ENCODE results near the gene DDX55.

Gene DDX55

GRCh38 chr12:123614110-123614509 lies 12.2 kb downstream of the DDX55 start:
- H3K4me3 ChIP-seq (replicated peaks in 1 of 2; ENCODE audit: low read depth in 2 of 2, low read length in 2 of 2): no peak overlapping the region
- TF ChIP-seq, protein P1, sequence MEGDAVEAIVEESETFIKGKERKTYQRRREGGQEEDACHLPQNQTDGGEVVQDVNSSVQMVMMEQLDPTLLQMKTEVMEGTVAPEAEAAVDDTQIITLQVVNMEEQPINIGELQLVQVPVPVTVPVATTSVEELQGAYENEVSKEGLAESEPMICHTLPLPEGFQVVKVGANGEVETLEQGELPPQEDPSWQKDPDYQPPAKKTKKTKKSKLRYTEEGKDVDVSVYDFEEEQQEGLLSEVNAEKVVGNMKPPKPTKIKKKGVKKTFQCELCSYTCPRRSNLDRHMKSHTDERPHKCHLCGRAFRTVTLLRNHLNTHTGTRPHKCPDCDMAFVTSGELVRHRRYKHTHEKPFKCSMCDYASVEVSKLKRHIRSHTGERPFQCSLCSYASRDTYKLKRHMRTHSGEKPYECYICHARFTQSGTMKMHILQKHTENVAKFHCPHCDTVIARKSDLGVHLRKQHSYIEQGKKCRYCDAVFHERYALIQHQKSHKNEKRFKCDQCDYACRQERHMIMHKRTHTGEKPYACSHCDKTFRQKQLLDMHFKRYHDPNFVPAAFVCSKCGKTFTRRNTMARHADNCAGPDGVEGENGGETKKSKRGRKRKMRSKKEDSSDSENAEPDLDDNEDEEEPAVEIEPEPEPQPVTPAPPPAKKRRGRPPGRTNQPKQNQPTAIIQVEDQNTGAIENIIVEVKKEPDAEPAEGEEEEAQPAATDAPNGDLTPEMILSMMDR (IDR thresholded peaks at IDR 0.05; ENCODE audit: low read depth, low read length): no peak
- no peak for DNase-seq (ENCODE audit: low read depth in 2 of 2)

- TF ChIP-seq, protein P1 (IDR thresholded peaks at IDR 0.05; ENCODE audit: low read depth, low read length): no peak
- DNase-seq (ENCODE audit: low read depth in 2 of 2): peak; percentile 64 to 67
- H3K4me3 ChIP-seq (replicated peaks in 1 of 2; ENCODE audit: low read depth in 2 of 2, low read length in 2 of 2): no peak overlapping the region
Measured at GRCh38 chr12:123614531-123614930, 12.6 kb downstream of the DDX55 start.

GRCh38 chr12:123617144-123617543 lies 15.2 kb downstream of the DDX55 start:
- DNase-seq (ENCODE audit: low read depth in 2 of 2): no peak
- TF ChIP-seq, protein P1 (IDR thresholded peaks at IDR 0.05; ENCODE audit: low read depth, low read length): no peak
- no peak overlapping the region for H3K4me3 ChIP-seq (replicated peaks in 1 of 2; ENCODE audit: low read depth in 2 of 2, low read length in 2 of 2)

DNA sequence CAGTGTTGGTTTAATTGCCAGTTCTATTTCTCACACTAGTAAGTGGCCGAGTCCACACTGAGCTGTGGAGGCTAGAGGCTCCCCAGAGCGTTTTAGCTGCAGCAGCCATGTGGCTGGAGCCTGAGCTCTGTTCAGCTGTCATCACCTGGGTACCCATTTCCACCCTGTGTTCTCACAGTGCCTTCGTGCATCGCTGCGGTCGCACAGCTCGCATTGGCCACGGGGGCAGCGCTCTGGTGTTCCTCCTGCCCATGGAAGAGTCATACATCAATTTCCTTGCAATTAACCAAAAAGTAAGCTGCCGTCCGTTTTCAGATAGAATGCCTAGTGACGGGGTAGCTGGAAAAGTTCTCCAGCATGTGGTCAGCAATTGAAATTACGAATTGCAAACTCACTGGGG lies 15.7 kb downstream of the DDX55 start:
- no peak for DNase-seq (ENCODE audit: low read depth in 2 of 2)
- TF ChIP-seq, protein P1 (IDR thresholded peaks at IDR 0.05; ENCODE audit: low read depth, low read length): no peak
- H3K4me3 ChIP-seq (replicated peaks in 1 of 2; ENCODE audit: low read depth in 2 of 2, low read length in 2 of 2): no peak overlapping the region

- TF ChIP-seq, protein P1 (IDR thresholded peaks at IDR 0.05; ENCODE audit: low read depth, low read length): no peak
- DNase-seq (ENCODE audit: low read depth in 2 of 2): no peak
- no peak overlapping the region for H3K4me3 ChIP-seq (replicated peaks in 1 of 2; ENCODE audit: low read depth in 2 of 2, low read length in 2 of 2)
Measured at GRCh38 chr12:123621101-123621500, 19.2 kb downstream of the DDX55 start.

- TF ChIP-seq, protein P1 (IDR thresholded peaks at IDR 0.05; ENCODE audit: low read depth, low read length): no peak
- no peak overlapping the region for H3K4me3 ChIP-seq (replicated peaks in 1 of 2; ENCODE audit: low read depth in 2 of 2, low read length in 2 of 2)
- DNase-seq (ENCODE audit: low read depth in 2 of 2): no peak
Measured at GRCh38 chr12:123621619-123622530, 20.0 kb downstream of the DDX55 start.
